ENCODE measurements around the gene MORN3. TPM values are rescaled to one million over a fixed set of nuclear protein-coding genes. Genes with fewer than 3 reads are reported as not detected.

MORN3 gene
- total RNA-seq, 1 experiment from 2014 or later, result not detected

DNA sequence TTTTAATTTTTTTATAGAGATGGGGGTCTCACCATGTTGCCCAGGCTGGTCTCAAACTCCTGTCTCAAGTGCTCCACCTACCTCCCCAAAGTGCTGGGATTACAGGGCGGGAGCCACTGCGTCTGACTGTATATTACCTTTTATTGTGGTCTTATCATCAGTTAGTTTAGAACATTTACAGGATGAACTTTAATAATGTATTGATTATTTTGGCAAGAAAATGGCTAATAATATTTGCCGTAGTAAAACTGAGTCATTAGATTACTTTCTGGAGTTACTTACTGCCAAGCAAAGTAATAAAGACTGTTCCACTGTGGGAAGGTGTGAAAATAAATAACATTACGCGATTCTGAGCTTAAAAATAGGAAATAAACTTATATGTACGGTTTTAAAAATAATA, 66.7 kb downstream of the MORN3 start:
- DNase-seq (ENCODE audit: low read depth), result no peak

DNA sequence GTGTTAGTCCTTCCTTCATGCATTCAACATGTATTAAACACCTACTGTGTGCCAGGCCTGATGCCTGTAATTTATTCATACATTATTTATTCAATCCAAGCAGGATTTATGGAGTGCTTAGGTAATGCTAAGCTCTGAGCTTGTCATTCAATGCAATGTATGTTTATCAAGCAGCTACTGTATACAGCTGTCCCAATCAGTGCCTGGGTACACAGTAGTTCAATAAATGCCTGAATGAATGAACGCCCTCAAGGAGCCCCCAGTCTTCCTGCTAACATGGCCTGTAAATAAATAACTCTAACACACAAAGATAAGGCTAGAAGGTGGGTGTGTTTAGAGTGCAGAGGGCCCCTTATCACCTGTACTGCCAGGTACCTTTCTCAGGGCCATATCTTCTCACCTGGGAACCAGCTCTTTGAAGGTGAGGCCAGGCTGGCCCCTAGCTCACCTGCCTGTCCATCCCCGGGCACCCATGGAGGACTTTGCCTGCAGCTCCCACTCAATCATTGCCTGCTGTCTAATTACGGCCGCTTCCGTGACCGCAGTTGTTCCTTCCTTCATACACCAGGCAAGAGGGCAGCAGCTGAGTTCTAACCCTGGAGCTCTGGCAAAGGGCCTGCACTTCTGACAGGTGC, 68.6 kb downstream of the MORN3 start:
- DNase-seq (ENCODE audit: low read depth), result no peak

Other genes starting within 250 kb of the MORN3 start
- gene KDM2B, start 88.6 kb downstream of the MORN3 start, total RNA-seq (2014; rRNA removed), result 19.6 and 28.8 TPM in 2 replicates
- 11.4 and 15.5 TPM in 2 replicates for gene ORAI1, start 43.1 kb downstream of the MORN3 start, total RNA-seq (2014; rRNA removed)
- 13.0 and 13.6 TPM in 2 replicates for gene TMEM120B, start 43.1 kb upstream of the MORN3 start, total RNA-seq (2014; rRNA removed)
- gene RHOF, start 124.0 kb upstream of the MORN3 start, total RNA-seq (2014; rRNA removed), result 1.8 and 2.5 TPM in 2 replicates
- 2.2 and 2.9 TPM in 2 replicates for gene SETD1B, start 134.4 kb upstream of the MORN3 start, total RNA-seq (2014; rRNA removed)
- gene HPD, start 189.2 kb upstream of the MORN3 start, total RNA-seq (2014; rRNA removed), result 0.26 and 0.75 TPM in 2 replicates
- 110 and 118 TPM in 2 replicates for gene PSMD9, start 219.1 kb upstream of the MORN3 start, total RNA-seq (2014; rRNA removed)
- 2.1 and 2.2 TPM in 2 replicates for gene CFAP251, start 248.9 kb upstream of the MORN3 start, total RNA-seq (2014; rRNA removed)